Retinal pigment epithelial cell (primary cell): ENCODE results near the gene TSEN2.
"Not testable (repeated sequence)": the region's sequence is repeated elsewhere in the genome, so short reads cannot be mapped to it uniquely, and the experiment has no call there.

Experiments
- DNase-seq: peaks from one replicate; pipeline ENCODE4 v3.0.0-alpha.2; 2010; ENCODE audit warnings: low read depth
- H3K4me3 ChIP-seq: 2 replicates; pipeline ENCODE4 v1.5.1; 2011; ENCODE audit warnings: mild to moderate bottlenecking, low read length, control low read depth, moderate library complexity
- CTCF ChIP-seq: conservative IDR thresholded peaks from 2 replicates; pipeline ENCODE4 v1.5.1; 2011; ENCODE audit warnings: low read depth, low read length, control low read depth, inconsistent platforms

Gene TSEN2

GRCh38 chr3:12518261-12519028, 34.2 kb downstream of the TSEN2 start:
- TF ChIP-seq CTCF: no peak
- no peak for DNase-seq
- no peak overlapping the region for H3K4me3 ChIP-seq

GRCh38 chr3:12521010-12521409, 36.7 kb downstream of the TSEN2 start:
- TF ChIP-seq CTCF: no peak
- DNase-seq: no peak
- H3K4me3 ChIP-seq: no peak overlapping the region

GRCh38 chr3:12522721-12523120, 38.4 kb downstream of the TSEN2 start:
- no peak for DNase-seq
- TF ChIP-seq CTCF: peak; percentile 14
- no peak overlapping the region for H3K4me3 ChIP-seq

- H3K4me3 ChIP-seq: no peak overlapping the region
- no peak for TF ChIP-seq CTCF
- DNase-seq: no peak
Observed at GRCh38 chr3:12527757-12528143, 43.5 kb downstream of the TSEN2 start.

GRCh38 chr3:12532182-12532581, 47.9 kb downstream of the TSEN2 start:
- TF ChIP-seq CTCF: no peak
- no peak overlapping the region for H3K4me3 ChIP-seq
- no peak for DNase-seq

GRCh38 chr3:12536423-12536822, 52.1 kb downstream of the TSEN2 start:
- TF ChIP-seq CTCF: peak; percentile 45
- DNase-seq: no peak
- no peak overlapping the region for H3K4me3 ChIP-seq

- DNase-seq: no peak
- no peak overlapping the region for H3K4me3 ChIP-seq
- peak; percentile 39 for TF ChIP-seq CTCF
Observed at GRCh38 chr3:12541625-12542024, 57.3 kb downstream of the TSEN2 start.

GRCh38 chr3:12543497-12543896, 59.2 kb downstream of the TSEN2 start:
- not testable (repeated sequence) for H3K4me3 ChIP-seq, DNase-seq
